Measurements from ENCODE around the gene TSFM. TPM values are rescaled to one million over a fixed set of nuclear protein-coding genes. Genes with fewer than 3 reads are reported as not detected.

TSFM gene
- total RNA-seq, 1 experiment from 2014 or later: 67.8 TPM

DNA sequence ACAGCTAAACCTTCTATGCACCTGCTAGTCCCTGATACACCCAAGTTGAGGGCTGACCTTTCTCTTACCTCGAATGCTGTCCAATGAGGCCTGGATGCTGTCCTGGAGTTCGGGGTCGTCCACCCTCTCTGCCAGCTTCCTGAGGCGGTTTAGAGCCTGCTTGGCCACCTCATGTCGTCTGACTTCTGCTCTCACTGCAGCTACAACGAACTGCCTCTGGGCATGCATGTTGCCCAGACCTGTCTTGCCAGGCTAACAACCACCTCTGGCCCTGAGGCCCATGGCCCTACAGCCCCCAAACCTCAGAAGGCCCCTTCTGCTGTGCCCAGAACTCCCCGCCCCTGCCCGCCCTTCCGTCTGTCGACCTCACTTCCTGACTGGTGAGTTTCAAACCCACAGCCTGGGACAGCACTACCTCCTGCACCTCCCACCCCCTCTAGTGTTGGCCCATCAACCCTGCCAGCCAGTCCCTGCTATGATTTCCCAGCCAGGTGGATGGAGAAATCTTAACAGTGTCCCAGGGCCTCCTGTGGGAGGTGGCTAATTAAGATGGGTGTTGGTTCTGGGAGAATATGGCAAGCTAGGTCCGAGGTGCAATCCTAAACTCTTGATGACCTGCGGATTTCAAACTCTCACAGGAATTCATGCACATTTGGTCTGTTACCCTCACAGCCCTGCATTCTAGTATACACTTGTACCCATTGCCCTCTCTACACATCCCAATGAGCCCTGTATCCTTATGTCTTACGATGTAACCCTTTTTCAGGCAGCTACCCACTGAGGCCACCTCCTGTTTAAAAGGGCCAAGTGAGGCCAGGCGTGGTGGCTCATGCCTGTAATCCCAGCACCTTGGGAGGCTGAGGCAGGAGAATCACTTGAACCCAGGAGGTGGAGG is 40.5 kb upstream of the TSFM start:
- H3K27me3 ChIP-seq (ENCODE audit: control insufficient read depth, insufficient read depth, low read length): peaks cover 59% of the 10 kb centered on the region
- H3K4me3 ChIP-seq (ENCODE audit: insufficient read depth, low read depth, low read length): no peak overlapping the region
- peak; percentile 76 for DNase-seq

DNA sequence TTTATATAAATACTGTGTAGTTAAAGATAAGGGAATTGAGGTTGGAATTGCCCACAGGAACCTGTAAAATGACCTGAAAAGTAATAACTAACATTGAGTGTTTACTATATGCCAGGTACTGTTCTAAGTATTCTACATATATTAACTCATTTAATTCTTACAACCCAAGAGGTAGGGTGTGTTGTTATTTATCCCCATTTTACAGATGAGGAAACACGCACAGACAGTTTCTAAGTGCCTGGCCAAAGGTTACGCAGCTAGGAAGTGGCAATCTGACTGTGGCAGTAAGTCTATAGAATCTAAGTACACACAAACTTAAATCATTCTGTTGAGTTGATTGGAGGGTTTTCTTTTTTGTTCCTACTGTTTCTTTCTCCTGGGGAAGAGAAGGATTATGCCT is 38.8 kb upstream of the TSFM start:
- Histone ChIP-seq H3K4me3 (ENCODE audit: insufficient read depth, low read depth, low read length) (no peak overlapping the region), H3K36me3 (replicated peaks; ENCODE audit: control insufficient read depth, insufficient read depth, low read length) (peaks cover 10% of the 10 kb centered on the region), H3K27me3 (ENCODE audit: control insufficient read depth, insufficient read depth, low read length) (peaks cover 44% of the 10 kb centered on the region)
- no peak for DNase-seq

More for the DNA sequence above, 40.5 kb upstream of the TSFM start:
- peaks cover 4% of the 10 kb centered on the region for H3K36me3 ChIP-seq (replicated peaks; ENCODE audit: control insufficient read depth, insufficient read depth, low read length)

DNA sequence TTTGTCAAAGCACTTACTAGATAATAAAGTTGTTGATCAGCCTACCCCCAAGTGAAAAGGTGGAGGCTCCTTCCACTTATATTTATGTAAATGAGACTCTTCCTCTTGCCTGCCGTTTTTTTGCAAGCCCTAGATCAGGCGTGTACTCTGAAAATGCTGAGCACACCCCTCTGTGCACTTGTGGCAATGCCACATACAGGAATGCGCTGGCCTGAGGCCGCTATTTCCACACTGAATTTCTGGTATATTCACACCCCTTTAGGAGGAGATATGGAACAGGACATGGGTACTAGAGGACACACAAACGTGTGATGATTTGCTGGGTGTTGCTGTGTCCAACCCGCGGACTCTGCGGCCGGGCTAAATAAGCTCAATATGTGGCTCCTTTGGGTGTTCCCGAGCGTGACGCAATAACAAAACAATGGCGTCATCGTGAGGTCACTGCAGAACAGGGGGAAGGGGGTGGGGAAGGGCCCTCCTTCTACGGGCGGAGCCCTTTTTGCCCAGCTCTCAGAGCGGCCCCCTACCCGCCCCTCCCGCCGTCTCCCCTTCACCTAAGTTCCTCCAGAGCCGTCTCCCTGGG is 38.3 kb upstream of the TSFM start:
- DNase-seq: no peak
- Histone ChIP-seq H3K27me3 (ENCODE audit: control insufficient read depth, insufficient read depth, low read length) (peaks cover 39% of the 10 kb centered on the region), H3K36me3 (replicated peaks; ENCODE audit: control insufficient read depth, insufficient read depth, low read length) (peaks cover 15% of the 10 kb centered on the region), H3K4me3 (ENCODE audit: insufficient read depth, low read depth, low read length) (peak overlapping the region; percentile 81)

DNA sequence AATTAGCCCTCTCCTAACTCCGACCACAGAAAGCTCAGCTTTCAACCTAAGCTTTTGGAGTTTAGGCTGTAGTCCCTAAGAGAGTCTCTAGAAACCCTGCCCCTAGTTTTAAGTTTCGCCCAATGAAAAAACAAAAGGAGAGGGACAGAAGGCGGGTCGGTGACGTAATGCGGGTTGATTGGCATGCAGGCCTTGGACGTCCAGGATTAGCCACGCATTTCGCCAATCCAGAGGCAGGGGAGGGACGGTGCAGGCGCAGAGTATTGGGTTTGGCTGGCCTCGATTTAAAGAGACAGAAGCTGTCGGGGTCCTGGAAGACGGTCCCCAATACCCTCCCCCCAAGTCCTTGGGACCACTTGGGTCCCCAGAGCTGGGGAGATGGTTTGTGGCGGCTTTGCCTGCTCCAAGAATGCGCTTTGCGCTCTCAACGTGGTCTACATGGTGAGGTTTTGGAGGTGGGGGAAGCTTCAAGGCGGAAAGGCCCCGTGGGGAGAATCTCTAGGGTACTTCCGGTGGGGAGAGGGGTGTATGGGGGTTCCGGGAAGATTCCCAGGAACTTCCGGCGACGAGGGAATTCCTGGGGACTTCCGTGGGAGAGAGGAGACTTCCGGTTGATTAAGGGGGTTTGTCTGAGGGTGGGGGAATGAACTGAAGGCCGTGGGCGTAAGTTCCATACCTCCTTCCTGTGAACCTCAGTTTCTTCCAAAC is 37.7 kb upstream of the TSFM start, which contains the start of gene TSPAN31:
Gene TSPAN31 (plus strand): TSS at position 263 of the 708 bp plus-strand sequence. CDS start 116 bp downstream, at position 379.
- peaks cover 32% of the 10 kb centered on the region for H3K27me3 ChIP-seq (ENCODE audit: control insufficient read depth, insufficient read depth, low read length)
- peaks cover 16% of the 10 kb centered on the region for H3K36me3 ChIP-seq (replicated peaks; ENCODE audit: control insufficient read depth, insufficient read depth, low read length)
- peak; percentile 94 for DNase-seq
- H3K4me3 ChIP-seq (ENCODE audit: insufficient read depth, low read depth, low read length): peak within 1 kb of the TSS; percentile 81

DNA sequence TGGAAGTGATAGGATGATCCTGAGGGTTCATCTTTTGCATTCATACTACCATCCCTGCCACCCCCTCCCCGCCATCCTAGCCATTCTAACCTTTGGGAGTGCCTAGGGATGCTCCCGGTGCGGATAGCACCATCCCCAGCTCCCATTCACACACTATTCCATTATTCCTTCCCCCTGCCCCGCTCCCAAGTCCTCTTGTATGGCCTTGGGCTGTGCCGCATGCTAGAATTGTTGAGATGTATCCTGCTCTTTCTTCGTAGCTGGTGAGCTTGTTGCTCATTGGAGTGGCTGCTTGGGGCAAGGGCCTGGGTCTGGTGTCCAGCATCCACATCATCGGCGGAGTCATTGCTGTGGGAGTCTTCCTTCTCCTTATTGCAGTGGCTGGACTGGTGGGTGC is 37.1 kb upstream of the TSFM start:
- no peak for DNase-seq
- H3K36me3 ChIP-seq (replicated peaks; ENCODE audit: control insufficient read depth, insufficient read depth, low read length): peaks cover 19% of the 10 kb centered on the region
- H3K4me3 ChIP-seq (ENCODE audit: insufficient read depth, low read depth, low read length): peak overlapping the region; percentile 81
- H3K27me3 ChIP-seq (ENCODE audit: control insufficient read depth, insufficient read depth, low read length): peaks cover 27% of the 10 kb centered on the region

DNA sequence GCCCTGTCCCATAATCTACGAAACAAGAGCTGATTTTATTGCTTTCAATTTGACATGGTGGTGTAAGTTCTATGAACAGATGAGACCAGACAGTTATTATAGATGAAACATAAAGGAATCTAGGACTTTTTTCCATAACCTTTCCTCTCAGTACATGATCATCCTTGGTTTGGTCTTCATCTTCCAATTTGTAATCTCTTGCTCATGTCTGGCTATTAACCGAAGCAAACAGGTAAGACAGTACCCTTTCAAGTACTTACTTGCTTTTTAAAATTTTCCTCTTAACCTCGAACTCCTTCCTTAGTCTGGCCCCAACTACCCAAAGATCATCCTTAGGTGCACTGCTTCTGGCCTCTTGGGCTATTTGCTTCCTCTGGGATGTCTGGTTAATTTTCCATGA is 36.6 kb upstream of the TSFM start:
- H3K4me3 ChIP-seq (ENCODE audit: insufficient read depth, low read depth, low read length): peak overlapping the region; percentile 81; the same call in 1 of the 2 replicates
- no peak for DNase-seq
- peaks cover 21% of the 10 kb centered on the region for H3K27me3 ChIP-seq (ENCODE audit: control insufficient read depth, insufficient read depth, low read length)
- H3K36me3 ChIP-seq (replicated peaks; ENCODE audit: control insufficient read depth, insufficient read depth, low read length): peaks cover 23% of the 10 kb centered on the region

DNA sequence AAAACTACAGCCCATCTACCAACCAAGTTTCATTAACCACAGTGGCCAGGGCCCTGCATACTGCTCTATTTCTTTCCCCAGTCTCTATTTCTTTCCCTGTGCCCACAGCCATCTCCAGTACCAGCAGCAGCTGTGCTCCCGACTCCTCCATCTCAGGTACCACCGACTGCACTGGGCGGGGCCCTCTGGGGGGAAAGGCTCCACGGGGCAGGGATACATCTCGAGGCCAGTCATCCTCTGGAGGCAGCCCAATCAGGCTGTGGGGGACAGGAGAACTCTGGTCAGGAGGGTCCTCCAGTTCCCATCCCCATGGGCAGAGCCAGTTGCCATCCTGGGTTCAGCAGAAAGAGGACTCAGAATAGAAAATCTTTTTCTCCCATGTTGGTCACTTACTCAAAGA is 33.5 kb upstream of the TSFM start:
- DNase-seq: no peak
- Histone ChIP-seq H3K4me3 (ENCODE audit: insufficient read depth, low read depth, low read length) (no peak overlapping the region), H3K36me3 (replicated peaks; ENCODE audit: control insufficient read depth, insufficient read depth, low read length) (peaks cover 23% of the 10 kb centered on the region), H3K27me3 (ENCODE audit: control insufficient read depth, insufficient read depth, low read length) (peaks cover 8% of the 10 kb centered on the region; the same call in 1 of the 2 replicates)

DNA sequence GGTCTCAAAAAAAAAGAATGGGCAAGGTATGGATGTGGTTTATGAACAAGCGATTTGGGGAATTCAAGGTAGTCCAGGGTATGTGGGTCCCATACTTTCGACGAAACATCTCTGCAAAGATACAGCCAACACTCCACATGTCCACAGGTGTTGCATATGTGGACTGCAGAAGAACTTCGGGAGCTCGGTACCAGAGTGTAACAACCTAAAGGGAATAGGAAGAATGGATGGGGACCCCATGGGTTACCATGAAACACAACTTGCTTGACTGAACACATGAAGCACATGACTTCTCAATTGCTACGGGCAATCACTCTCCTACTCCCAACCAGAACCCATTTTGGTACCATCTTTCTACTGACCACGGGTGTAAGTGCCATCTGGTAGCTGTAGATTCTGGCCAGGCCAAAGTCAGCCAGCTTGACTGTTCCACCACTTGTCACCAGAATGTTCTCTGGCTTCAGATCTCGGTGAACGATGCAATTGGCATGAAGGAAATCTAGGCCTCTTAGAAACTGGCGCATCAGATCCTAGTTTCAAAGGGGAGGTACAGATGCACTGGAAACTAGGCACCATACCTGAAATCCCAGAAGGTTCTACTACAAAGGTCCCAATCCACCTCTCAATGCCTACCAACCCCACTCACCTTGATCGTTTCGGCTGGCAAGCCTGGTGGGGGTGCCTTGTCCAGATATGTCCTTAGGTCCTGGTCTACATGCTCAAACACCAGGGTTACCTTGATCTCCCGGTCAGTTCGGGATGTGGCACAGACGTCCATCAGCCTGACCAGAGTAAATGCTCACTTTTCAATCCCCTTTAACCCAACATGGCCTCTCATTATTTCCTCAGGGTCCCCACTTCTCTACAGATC is 31.8 kb upstream of the TSFM start:
- H3K36me3 ChIP-seq (replicated peaks; ENCODE audit: control insufficient read depth, insufficient read depth, low read length): peaks cover 23% of the 10 kb centered on the region

DNA sequence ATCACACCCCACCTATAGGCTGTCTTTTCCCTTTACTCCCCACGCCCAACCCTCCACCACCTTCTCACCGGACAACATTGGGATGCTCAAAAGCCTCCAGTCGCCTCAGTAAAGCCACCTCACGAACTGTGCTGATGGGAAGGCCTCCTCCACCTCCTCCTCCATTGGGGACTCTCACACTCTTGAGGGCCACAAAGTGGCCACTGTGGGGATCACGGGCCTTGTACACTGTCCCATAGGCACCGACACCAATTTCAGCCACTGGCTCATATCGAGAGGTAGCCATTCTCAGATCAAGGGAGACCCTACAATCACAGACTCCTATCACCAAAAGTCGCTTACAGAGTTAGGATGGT is 31.2 kb upstream of the TSFM start:
- Histone ChIP-seq H3K36me3 (replicated peaks; ENCODE audit: control insufficient read depth, insufficient read depth, low read length) (peaks cover 22% of the 10 kb centered on the region), H3K27me3 (ENCODE audit: control insufficient read depth, insufficient read depth, low read length) (peaks cover 28% of the 10 kb centered on the region), H3K4me3 (ENCODE audit: insufficient read depth, low read depth, low read length) (peak overlapping the region; percentile 82)
- DNase-seq: no peak

More for the DNA sequence above, 31.8 kb upstream of the TSFM start:
- Histone ChIP-seq H3K27me3 (ENCODE audit: control insufficient read depth, insufficient read depth, low read length) (peaks cover 21% of the 10 kb centered on the region), H3K4me3 (ENCODE audit: insufficient read depth, low read depth, low read length) (peak overlapping the region; percentile 82)
- DNase-seq: no peak

DNA sequence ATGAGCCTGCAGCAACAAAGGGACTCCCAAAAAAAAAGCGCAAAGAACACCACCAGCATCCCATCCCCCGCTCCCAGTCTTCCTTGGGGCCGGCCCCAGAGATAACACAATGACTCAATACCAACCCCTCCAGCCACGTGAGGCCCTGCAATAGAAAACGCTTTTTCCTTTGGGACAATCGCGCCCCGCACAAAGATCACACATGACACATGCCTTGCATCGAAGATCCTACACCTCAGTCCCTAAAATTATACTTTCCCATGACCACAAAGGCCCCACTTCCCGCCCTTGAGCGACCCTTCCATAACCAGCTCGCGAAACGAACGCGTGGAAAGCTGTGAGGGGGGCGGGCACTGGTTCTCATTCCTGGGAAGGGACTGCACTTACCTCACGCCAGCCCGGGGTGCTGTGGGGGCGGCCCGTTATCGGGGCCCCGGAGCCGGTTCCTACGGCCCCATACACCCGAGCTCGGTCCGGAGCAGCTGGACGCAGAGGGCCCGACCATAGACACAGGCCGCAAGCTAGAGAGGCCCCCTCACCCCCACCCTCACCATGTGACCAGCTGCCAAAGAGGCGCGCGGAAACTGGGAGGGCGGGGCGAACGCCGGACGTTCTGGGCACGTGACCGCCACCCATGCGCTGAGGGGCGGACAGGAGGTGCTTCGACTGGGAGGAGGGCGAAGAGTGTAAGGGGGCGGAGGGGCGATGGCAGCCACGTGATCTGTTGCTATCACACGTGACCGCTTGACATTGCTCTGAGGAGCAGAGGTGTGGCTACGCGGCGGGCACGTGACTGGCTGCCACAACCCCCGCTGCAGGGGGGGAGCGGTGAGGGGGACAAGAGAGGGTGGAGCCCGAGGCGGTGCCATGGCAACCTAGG is 30.6 kb upstream of the TSFM start, which contains the start of gene CDK4:
Gene CDK4 (minus strand): TSS at position 523 of the 880 bp plus-strand sequence. CDS start 593 bp downstream, outside the sequence.
- H3K27me3 ChIP-seq (ENCODE audit: control insufficient read depth, insufficient read depth, low read length): peaks cover 34% of the 10 kb centered on the region
- H3K4me3 ChIP-seq (ENCODE audit: insufficient read depth, low read depth, low read length): peak within 1 kb of the TSS; percentile 82
- DNase-seq: peak; percentile 98
- peaks cover 19% of the 10 kb centered on the region for H3K36me3 ChIP-seq (replicated peaks; ENCODE audit: control insufficient read depth, insufficient read depth, low read length)

DNA sequence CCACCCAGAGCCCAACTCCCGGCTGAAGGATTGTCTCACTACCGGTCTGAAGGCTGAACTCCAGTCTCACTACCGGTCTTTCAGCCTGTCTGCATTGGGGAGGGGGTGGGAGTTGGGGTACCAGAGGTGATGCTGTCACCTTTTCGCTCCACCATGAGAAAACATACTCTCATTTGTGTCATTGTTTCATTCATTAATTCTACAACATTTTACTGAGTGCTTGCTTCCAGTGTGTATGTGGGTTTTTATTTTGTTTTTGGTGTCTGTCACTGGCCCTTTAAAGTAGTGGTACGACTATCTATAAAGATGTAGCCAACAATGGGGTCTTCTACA is 30.0 kb upstream of the TSFM start:
- peaks cover 16% of the 10 kb centered on the region for H3K36me3 ChIP-seq (replicated peaks; ENCODE audit: control insufficient read depth, insufficient read depth, low read length)
- no peak overlapping the region for H3K4me3 ChIP-seq (ENCODE audit: insufficient read depth, low read depth, low read length)
- peaks cover 37% of the 10 kb centered on the region for H3K27me3 ChIP-seq (ENCODE audit: control insufficient read depth, insufficient read depth, low read length)
- DNase-seq: no peak

DNA sequence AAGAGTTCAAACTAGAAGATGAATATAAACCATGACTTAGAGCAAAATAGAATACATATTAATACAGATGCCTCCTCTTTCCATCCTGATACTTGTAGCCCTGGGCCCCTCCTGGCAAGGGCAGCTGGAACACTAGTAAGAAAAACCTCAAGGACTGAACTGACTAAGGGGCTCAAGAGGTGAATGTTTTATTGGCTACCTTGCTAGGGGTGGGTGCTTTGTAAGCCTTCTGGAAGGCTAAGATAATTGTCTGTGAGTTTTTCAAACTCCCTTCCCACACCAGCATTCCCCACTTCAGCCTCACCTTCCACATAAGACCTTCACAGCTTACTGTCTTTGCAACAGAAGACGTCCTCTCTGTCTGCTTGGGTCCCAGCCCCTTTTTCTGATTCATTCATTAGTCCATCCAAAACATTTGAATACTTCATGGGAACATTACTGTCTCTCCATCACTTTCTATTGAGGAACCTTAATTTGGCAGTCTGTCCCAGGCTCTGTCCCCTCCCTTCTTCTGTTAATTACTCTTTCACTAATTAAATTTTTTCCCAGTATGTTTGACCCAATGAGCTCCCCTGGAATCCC is 28.7 kb upstream of the TSFM start:
- peaks cover 49% of the 10 kb centered on the region for H3K27me3 ChIP-seq (ENCODE audit: control insufficient read depth, insufficient read depth, low read length)
- H3K4me3 ChIP-seq (ENCODE audit: insufficient read depth, low read depth, low read length): no peak overlapping the region; the same call in 1 of the 2 replicates
- no peak for DNase-seq
- H3K36me3 ChIP-seq (replicated peaks; ENCODE audit: control insufficient read depth, insufficient read depth, low read length): peaks cover 12% of the 10 kb centered on the region
